ENCODE measurements around the gene PPARA. TPM values are rescaled to one million over a fixed set of nuclear protein-coding genes. Genes with fewer than 3 reads are reported as not detected.
A peak's percentile ranks its signal among the peaks of the same experiment; 100 is the strongest.
"Not testable (repeated sequence)": the region's sequence is repeated elsewhere in the genome, so short reads cannot be mapped to it uniquely, and the experiment has no call there.

Gene PPARA
- total and polyA plus RNA-seq, 12 donors: 15.5 to 89.5 (median 79.9) TPM

DNA sequence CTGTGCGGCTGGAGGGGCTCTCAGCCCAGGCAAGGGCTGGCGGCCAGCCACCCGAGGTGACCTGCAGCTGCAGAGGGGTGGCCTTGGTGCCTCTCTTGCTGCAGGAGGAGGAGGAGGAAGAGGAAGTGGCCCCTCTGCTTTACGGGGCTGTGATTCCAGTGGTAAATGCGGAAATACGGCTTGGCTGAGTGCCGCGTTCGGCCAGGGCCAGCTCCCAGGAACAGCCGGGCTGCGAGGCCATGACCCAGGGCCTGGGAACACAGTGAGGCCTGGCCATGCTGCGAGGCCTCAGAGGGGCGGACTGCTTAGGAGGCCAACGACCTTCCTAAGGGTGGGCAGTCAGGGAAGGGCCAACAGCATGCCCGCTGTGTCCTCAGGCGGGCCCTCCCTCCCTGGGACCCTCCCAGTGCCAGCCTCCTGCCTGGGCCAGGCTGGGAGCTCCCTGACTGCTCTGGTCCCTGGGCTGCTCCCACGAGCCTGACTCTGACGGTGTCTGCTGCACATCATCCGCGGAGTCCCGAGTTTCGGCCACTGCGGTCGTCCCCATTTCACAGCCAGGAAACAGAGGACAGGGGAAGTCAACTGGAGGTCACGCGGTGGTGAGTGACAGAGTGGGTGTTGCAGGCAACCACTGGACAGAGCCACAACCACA is 20.8 kb upstream of the PPARA start:
- ATAC-seq (peak; percentile 19 to 76 (median 56)), DNase-seq (peak; percentile 76 to 82)
- Histone ChIP-seq H3K4me3 (peak overlapping the region in 2 of 10 donors; percentile 12 to 20), H3K27ac (peak overlapping the region in 9 of 10 donors; percentile 28 to 90 (median 69)), H3K36me3 (no peaks in the 10 kb centered on the region), H3K9me3 (no peaks in the 10 kb centered on the region), H3K4me1 (peaks cover 0 to 19% (median 10%) of the 10 kb centered on the region in 9 donors), H3K27me3 (no peaks in the 10 kb centered on the region)
- intact Hi-C loops (cut with DNase I): loop anchor here in 5 of 10 donors (2.0 to 10.0 kb wide), 5 partner anchors 125 to 555 kb away; partner anchors contain the start of genes CDPF1 (in 1 of the 5) and CELSR1 (in 1 of the 5)
- TF ChIP-seq, protein P1, sequence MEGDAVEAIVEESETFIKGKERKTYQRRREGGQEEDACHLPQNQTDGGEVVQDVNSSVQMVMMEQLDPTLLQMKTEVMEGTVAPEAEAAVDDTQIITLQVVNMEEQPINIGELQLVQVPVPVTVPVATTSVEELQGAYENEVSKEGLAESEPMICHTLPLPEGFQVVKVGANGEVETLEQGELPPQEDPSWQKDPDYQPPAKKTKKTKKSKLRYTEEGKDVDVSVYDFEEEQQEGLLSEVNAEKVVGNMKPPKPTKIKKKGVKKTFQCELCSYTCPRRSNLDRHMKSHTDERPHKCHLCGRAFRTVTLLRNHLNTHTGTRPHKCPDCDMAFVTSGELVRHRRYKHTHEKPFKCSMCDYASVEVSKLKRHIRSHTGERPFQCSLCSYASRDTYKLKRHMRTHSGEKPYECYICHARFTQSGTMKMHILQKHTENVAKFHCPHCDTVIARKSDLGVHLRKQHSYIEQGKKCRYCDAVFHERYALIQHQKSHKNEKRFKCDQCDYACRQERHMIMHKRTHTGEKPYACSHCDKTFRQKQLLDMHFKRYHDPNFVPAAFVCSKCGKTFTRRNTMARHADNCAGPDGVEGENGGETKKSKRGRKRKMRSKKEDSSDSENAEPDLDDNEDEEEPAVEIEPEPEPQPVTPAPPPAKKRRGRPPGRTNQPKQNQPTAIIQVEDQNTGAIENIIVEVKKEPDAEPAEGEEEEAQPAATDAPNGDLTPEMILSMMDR (IDR thresholded peaks at IDR 0.05): no peak
- WGBS, 2 donors: 53 to 56% methylated on average over 26 of the region's 26 CpGs

DNA sequence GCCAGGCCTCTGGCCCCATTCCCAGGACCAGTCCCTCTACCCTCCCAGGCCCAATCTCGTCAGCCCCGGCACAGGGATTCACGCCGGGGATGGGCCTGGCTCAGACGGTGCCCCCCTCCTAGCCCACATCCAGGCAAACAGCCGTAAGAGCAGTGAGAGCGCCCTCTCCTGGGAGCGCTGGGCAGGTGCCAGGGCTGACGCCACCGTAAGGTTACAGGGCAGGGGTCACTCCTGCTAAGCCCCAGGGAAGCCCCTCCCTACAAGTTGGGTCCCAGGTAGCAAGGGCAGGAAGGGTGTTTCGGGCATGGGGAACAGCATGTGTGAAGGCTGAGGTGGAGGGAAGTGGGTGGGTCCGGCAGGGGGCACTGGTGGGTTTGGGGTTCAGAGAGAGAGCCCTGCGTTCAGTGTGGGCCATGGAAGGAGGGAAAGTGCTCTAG is 19.2 kb upstream of the PPARA start:
- Histone ChIP-seq H3K4me1 (peaks cover 0 to 22% (median 10%) of the 10 kb centered on the region in 9 donors), H3K27ac (no peak overlapping the region), H3K4me3 (no peak overlapping the region), H3K36me3 (no peaks in the 10 kb centered on the region), H3K27me3 (no peaks in the 10 kb centered on the region), H3K9me3 (no peaks in the 10 kb centered on the region)
- peak in 1 of 2 donors; percentile 12 for DNase-seq
- TF ChIP-seq, protein P1 (IDR thresholded peaks at IDR 0.05): peak in 5 of 9 donors; percentile 18 to 32 (median 24)
- no peak for ATAC-seq
- 74 to 81% methylated on average over 13 of the region's 13 CpGs for WGBS, 2 donors
- intact Hi-C loops (cut with DNase I): no loop called here

DNA sequence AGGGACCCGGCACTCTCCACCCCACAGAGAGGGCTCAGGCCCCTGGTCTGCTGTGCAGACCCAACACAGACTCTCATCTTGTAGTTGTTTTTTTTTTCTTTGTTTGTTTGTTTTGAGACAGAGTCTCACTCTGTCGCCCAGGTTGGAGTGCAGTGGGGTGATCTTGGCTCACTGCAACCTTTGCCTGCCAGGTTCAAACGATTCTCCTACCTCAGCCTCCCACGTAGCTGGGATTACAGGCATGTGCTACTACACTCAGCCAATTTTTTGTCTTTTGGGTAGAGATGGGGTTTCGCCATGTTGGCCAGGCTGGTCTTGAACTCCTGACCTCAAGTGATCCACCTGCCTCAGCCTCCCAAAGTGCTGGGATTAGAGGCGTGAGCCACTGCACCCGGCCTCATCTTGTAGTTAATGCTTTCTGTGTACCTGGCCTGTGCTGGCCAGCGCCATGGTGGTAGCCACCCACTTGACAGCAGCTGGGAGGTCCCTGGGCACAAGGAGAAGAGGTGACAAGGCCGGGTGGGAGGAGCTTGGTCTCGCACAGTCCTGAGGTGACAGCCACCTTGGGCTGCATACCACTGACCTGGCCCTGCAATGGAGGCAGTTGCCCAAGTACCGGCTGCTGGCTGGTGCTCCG is 18.0 kb upstream of the PPARA start:
- H3K4me1 ChIP-seq: peaks cover 0 to 22% (median 10%) of the 10 kb centered on the region in 9 donors
- H3K27me3 ChIP-seq; intact Hi-C loops (cut with DNase I); H3K36me3 ChIP-seq; ATAC-seq; H3K4me3 ChIP-seq; H3K27ac ChIP-seq; H3K9me3 ChIP-seq: not testable (repeated sequence)
- peak in 1 of 2 donors; percentile 8 for DNase-seq
- 91 to 95% methylated on average over 12 of the region's 12 CpGs for WGBS, 2 donors

DNA sequence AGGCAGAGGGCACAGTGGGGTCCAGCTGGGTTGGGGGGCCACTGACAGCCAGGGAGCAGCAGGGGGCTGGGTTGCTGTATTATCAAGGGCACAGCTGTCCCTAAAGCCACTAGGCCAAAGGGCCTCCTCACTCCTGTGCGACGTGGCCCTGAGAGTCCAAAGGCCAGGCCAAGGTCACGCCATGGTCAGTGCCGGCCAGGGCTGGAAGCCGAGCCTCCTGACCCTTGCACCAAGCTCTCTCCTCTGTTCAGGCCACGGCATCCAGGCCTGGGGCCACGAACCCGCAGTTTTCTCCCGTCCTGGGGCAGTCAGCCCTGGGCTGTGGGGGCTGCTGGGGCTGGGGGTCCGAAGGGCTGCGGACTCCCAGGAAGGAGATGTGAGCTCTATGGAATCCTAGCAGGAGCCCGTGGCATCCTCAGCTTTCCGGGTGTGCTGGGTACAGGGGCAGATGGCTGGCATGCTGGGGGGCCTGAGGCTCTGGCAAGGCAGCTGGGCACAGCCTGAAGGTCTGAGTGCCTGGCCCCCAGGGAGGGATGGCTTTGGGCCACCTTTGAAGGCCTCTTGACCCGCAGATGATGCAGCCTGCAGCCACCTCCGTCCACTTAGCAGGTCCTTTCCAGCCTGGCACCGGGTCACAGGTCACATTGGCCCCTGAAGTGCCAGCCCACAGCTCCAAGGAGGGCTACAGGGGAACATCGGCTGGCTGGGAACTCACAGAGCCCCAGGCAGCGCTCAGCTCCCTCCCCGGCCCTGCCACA is 17.3 kb upstream of the PPARA start:
- H3K9me3 ChIP-seq: no peaks in the 10 kb centered on the region
- WGBS, 2 donors: 87 to 94% methylated on average over 19 of the region's 19 CpGs
- no peak overlapping the region for H3K4me3 ChIP-seq
- no peaks in the 10 kb centered on the region for H3K36me3 ChIP-seq
- peaks cover 0 to 22% (median 10%) of the 10 kb centered on the region in 9 donors for H3K4me1 ChIP-seq
- TF ChIP-seq, protein P1 (IDR thresholded peaks at IDR 0.05): no peak
- ATAC-seq (no peak), DNase-seq (peak in 1 of 2 donors; percentile 11)
- H3K27me3 ChIP-seq: no peaks in the 10 kb centered on the region
- intact Hi-C loops (cut with DNase I): no loop called here
- H3K27ac ChIP-seq: no peak overlapping the region

Data from heart right ventricle (tissue), 16 donors.